Subcutaneous adipose tissue (tissue), 4 donors: ENCODE data around the gene ZBTB5. TPM values are rescaled to one million over a fixed set of nuclear protein-coding genes. Genes with fewer than 3 reads are reported as not detected.

Experiments
- CTCF ChIP-seq: fragments of 450-650 bp; IDR thresholded peaks from one replicate; pipeline ENCODE4 v1.5.1; 2016; ENCODE audit warnings: low read depth, mild to moderate bottlenecking, control low read depth, antibody characterized with exemption, moderate library complexity
- total RNA-seq, 4 donors: library from RNA; depleted of rRNA; stranded (reverse); fragments of >200 nt; gene quantifications; one replicate each; pipeline ENCODE4 v1.1.0, GENCODE V29; 2016

ZBTB5 gene
- total RNA-seq, 4 donors from 2014 or later = 6.0 to 9.0 (median 7.7) TPM

GRCh38 chr9:37441776-37442370 is 23.4 kb downstream of the ZBTB5 start:
- no peak for TF ChIP-seq CTCF

- TF ChIP-seq CTCF = no peak
These were observed 26.9 kb downstream of the ZBTB5 start for GRCh38 chr9:37438359-37438758.

- no peak for TF ChIP-seq CTCF
These were observed 27.6 kb downstream of the ZBTB5 start for GRCh38 chr9:37437621-37438020.

- no peak for TF ChIP-seq CTCF
These were observed 28.2 kb downstream of the ZBTB5 start for GRCh38 chr9:37437010-37437409.

DNA sequence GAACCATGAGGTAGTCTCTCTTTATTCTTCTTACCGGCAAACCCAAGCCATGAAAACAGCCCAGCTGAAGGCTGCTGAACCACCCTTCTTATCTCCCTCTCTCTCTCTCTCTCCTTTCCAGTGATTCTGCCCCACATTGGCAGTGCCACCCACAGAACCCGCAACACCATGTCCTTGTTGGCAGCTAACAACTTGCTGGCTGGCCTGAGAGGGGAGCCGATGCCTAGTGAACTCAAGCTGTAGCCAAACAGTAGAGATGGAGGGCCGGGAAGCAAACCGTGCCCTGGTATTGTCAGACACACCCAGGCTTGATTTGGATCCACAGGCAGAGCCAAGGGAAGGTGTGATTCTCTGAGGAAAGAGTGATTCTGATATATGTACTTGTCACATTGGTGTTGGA is 28.7 kb downstream of the ZBTB5 start:
- no peak for TF ChIP-seq CTCF

DNA sequence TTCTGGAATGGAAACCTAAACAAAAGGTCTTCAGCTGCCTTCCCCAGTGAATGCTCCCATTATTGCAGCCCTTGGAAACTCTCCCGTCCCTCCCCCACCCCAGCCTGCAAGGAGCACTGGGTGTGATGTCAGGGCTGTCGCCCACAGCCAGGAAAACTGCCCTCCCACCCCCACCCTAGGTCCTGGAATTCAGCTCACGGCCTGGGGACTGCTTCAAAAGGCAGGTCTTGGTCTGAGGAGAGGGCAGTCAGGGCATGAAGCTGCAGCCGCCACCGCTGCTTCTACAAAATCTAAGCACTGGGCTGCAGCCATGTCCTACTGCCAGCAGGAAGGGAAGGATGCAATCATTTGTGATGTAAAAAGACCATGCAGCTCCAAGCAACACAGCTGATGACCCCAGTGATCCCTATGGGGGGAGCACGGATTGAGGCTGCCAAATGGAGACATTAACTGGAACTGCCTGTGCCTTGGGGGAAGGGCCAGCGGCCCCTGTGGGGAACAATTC is 31.3 kb downstream of the ZBTB5 start:
- TF ChIP-seq CTCF = no peak

- TF ChIP-seq CTCF = no peak
These were observed 33.2 kb downstream of the ZBTB5 start for GRCh38 chr9:37432020-37432419.
